Skin of body (tissue), 2 donors: Measurements from ENCODE around the gene FTCD. TPM values are rescaled to one million over a fixed set of nuclear protein-coding genes. Genes with fewer than 3 reads are reported as not detected.
"Not testable (repeated sequence)": the region's sequence is repeated elsewhere in the genome, so short reads cannot be mapped to it uniquely, and the experiment has no call there.

Experiments used
- DNase-seq: peaks from one replicate; lab custom pipeline; 2025; lab: John Stamatoyannopoulos, UW
- total RNA-seq: library from RNA; depleted of rRNA; stranded (reverse); fragments of >200 nt; gene quantifications from one replicate; pipeline ENCODE4 v1.2.3, GENCODE V29; 2014

The FTCD gene
- total RNA-seq, 1 donor from 2014 or later = 0.20 TPM

DNA sequence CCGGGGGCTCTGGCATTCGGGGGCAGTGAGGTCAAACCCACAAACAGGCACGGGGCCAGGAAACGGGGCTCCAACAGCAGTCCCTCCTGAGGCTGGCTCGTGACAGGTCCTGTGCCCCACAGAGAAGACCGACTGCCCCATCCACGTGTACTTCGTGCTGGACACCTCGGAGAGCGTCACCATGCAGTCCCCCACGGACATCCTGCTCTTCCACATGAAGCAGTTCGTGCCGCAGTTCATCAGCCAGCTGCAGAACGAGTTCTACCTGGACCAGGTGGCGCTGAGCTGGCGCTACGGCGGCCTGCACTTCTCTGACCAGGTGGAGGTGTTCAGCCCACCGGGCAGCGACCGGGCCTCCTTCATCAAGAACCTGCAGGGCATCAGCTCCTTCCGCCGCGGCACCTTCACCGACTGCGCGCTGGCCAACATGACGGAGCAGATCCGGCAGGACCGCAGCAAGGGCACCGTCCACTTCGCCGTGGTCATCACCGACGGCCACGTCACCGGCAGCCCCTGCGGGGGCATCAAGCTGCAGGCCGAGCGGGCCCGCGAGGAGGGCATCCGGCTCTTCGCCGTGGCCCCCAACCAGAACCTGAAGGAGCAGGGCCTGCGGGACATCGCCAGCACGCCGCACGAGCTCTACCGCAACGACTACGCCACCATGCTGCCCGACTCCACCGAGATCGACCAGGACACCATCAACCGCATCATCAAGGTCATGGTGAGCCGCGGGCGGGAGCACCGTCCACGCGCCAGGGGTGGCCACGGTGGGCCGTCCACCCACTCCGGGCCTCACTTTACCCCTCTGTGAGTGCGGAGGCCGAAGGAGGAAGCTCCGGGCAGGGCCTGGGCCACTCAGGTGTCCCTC, 43.3 kb downstream of the FTCD start:
- DNase-seq = no peak

- DNase-seq = no peak
These were observed 44.2 kb downstream of the FTCD start for GRCh38 chr21:46111193-46111571.

DNA sequence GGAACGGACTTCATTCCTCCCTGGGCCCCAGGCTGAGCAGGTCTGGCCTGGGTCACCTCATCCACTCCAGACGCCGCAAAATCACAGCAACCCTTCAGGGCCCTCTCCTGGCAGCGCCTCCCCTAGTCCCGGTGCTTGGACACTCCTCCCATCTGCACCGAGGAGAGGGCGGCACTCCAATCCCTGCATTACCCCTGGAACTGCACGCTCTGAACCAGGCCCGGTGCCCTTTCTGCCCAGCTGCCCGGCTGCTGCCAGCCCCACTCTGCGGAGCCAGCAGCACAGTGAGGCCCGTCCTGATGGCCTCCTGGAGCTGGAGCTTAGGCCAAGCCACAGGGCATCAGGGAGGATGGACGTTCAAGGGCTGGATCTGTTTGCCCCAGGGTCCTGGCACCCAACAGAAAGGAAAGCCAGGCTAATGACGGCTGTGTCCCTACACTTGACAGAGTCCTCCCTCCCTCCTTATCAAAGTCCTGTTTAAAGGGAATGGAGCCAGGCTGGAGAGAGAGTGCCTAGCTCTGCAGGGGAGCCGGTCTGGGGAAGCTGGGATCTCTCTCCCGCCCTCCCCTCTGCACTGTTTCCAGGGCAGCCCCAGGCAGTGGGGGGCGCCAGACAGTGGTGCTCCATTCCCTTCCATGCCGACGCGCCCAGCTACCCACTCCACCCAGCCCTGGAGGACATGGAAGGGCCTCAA, 44.7 kb downstream of the FTCD start:
- DNase-seq = no peak

DNA sequence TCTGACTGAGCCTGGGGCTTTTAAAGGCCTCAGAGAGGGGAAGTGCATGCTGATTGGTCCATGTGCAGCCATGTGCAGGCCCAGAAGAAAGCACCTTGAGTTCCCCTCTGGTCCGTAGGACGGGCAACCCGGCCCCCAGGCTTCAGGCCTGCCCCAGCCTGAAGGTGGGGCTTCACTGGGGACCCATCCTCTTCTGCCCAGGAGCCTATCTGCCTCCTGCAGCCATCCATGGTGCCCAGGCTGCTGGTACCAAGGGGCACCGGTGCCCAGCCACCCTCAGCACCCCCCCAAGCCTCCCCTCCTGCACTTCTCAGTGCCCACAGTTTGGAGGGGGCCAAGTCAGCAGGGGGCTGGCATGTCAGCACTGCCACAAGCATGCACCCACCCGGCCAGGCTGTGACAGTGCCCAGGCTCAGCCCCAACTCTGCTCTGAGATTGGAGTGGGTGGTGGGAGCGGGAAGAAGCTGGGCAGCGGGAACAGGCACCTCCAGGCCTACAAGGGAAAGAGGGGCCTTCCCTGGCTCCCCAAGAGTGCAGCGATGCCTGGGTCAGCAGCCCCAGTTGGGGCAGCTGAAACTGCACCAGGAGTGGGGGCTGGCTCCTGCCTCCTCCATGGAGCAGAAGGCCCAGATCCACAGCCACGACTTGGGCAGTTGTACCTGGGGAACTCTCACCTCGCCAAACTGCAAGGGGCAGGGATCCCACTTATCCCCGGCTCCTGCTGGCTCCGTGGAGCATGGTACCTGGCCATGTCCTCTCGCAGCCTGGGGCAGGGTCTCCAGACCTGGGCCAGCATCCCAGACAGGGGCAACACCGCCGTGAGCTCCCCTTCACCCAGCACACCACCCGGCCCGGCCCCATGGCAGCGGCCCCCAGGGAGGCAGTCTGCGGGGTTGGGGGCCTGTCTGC, 45.8 kb downstream of the FTCD start:
- DNase-seq = no peak

GRCh38 chr21:46108827-46109312, 46.5 kb downstream of the FTCD start:
- no peak for DNase-seq

DNA sequence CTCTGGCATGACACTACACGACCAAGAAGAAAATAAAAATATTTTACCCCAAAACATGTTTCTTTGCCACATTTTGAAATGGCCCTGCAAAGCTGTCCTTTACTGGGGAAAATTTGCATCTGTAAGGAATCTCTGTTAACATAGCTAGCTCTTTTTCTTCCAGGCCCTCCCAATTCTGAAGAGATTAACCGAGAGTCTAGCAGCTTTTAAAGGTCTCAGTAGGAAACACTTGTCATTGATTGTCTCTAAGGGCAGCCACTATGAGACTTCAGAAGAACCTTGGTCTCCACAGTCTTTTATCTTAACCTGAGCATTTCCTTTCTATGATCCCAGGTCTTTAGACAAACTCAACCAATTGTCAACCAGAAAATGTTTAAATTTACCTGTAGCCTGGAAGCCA, 48.0 kb downstream of the FTCD start:
- not testable (repeated sequence) for DNase-seq

GRCh38 chr21:46104104-46104503, 51.3 kb downstream of the FTCD start:
- no peak for DNase-seq

DNA sequence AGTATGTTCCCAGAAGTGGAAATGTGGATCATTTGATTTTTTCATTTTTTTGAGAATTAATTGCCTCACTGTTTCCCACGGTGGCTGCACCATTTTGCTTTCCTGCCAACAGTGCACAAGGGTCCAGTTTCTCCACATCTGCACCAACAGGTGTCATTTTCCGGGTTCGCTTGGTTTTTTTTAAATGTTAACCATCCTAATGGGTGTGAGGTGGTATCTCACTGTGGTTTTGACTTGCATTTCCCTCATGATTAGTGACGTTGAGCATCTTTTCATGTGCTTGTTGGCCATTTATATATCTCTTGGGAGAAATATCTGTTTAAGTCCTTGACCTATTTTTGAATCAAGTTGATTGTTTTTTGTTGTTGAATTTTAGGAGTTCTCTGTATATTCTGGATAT, 54.5 kb downstream of the FTCD start:
- DNase-seq = no peak

- peak; percentile 14 for DNase-seq
These were observed 55.0 kb downstream of the FTCD start for GRCh38 chr21:46100426-46100825.

DNA sequence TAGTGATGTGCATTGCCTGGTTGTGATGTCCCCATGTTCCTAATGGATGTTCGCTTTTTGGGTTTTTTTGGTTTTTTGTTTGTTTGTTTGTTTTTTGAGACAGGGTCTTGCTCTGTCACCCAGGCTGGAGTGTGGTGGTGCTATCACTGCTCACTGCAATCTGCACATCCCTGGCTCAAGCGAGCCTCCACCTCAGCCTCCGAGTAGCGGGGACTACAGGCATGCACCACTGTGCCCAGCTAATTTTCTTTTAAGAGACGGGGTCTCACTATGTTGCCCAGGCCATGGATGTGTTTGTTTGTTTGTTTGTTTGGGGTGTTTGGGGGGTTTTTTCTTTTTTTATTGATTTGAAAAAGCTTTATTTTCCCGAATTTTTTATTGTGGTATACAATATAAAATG, 55.4 kb downstream of the FTCD start:
- no peak for DNase-seq

- DNase-seq = no peak
These were observed 55.9 kb downstream of the FTCD start for GRCh38 chr21:46099476-46099875.

DNA sequence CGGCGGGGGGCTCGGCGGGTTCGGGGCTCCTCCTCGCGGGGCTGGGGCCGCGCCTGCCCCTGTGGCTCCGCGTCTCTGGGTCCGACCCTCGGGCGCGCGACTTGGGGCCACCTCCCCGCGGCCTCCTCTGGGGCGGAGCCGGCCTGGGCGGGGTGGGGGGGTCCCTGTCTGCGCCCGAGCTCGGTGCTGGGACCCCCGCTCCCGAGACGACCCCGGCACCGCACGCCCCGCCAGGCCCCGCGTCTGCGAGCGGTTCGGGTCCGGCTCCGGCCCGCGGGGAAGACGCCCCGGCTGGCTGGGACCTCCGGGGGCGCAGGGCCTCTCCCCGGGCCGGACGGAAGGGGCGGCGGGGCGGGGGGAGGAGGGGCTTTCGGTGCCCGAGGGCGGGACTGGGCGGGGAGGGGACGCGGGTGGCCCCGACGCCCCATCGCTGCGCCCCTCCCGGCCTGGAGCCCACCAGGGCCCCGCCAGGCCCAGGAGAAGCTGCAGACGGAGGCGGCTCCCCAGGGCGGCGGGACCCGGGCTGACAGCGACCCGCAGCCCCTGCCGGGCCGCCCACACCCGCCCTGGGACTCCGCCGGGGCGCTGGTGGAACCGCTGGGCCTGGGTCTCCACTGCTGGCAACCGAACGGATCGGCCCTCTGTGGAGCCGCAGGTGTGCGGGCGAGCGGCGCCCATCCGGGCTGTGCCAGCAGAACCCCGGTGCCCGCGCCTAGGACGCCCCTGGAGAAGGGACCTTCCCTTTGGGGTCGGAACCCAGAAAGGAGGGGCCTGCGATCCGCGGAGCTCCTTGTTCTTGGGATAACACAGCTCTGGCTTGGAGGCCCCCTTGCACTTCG, 56.9 kb downstream of the FTCD start:
- DNase-seq = no peak

GRCh38 chr21:46097336-46098293, 57.8 kb downstream of the FTCD start, which contains the start of gene COL6A2:
Gene COL6A2 (plus strand): TSS chr21:46098112.
- peak; percentile 53 for DNase-seq

GRCh38 chr21:46096596-46097335, 58.6 kb downstream of the FTCD start:
- DNase-seq = no peak

DNA sequence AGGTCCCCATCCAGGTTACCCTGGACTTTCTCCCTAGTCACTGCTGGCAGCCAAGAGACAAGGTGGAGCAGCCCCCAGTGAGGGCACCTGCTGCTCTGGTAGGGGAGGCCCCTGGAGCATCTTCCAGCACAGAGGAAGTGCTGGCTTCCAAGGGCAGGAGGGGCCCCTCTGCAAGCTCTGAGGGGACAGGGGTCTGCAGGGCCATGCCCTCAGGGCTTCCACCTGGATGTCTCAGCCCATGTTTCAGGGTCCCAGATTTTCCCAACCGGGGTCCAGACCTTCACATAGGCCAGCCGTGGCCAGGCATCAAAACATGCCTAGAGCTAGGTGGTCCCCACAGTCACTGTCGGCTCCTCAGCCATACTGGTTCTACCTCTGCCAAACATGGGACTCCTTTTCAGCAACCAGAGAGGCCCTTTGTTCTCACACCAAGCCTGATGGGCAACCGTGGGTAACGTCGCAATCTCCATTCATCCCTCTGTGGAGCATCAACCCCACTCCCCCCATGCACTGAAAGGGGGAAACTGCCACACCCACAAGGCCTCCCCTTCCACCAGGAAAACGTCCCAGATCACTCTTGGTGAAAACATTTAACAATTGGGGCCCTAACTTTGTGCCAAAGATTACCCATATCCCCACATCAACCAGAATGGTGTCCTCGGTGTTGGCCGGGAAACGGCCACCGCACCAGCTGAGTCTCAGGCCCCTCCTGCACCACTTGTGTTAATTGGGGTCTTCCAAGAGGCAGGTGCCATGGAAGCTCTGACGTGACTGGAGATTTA, 59.4 kb downstream of the FTCD start:
- DNase-seq = no peak

DNA sequence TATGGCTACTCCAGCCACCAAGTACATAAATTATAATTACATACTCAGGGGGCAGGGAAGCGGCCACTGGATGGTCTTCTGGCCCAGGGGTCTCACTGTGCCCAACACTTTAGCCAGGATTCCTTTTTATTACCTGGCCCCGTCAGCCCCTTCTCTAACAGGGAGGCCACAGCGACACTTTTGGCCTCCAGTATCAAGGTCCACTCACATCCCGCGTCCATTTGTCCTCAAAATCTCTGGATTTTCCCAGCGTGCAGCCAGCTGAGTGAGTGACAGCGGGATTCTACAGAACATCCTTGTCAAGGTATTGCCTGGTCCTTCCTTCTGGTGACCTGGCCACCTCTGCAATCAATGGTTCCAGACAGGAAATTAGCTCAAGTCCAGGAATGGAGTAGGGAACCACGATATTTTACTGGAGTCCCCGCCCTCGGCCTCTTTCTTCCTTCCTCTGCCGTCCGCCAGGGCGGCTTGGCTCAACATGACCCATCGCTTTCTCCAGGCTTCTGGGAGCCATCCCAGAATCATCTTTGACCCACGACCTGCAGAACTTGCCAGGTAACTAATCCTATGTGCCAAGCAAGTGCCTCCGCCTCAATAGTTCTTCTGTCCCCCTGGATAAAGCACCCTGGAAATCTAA, 60.2 kb downstream of the FTCD start:
- no peak for DNase-seq

DNA sequence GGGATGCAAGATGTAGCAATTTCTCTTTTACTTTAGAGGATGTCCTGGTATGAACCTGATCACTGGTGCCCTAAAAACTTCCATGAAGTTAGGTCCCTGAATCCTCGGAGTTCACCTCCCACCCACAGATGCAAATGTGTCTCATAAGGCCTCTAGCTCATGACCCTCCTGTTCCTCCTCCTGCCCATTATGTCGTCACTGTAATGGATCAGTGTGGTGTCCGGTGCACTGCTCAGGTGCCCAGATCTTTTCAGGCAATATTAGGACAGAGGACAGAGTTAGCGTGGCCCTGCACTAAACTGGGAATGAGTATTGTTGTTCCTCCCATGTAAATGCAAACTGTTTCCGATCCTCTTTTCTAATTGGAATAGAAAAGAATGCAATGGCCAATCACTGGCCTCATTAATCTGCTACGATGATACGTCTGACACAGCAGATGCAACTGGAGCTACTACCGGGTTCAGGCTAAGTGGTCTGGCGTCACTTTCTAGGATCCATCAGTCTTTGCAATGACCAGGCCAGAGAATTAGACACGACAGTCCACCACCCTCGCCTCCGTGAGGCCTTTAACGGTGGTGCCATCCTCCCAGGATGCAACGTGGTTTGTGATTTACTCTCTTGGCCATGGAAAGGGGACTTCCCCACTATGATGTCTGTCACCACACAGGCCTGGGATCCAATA, 60.8 kb downstream of the FTCD start:
- no peak for DNase-seq
